Measurements from ENCODE around the gene USP54.
"Not testable (repeated sequence)": the region's sequence is repeated elsewhere in the genome, so short reads cannot be mapped to it uniquely, and the experiment has no call there.

Gene USP54

GRCh38 chr10:73585327-73585726 lies 5.8 kb downstream of the USP54 start:
- no peak overlapping the region for H2AFZ ChIP-seq
- H3K36me3 ChIP-seq (ENCODE audit: control insufficient read depth, insufficient read depth, low read length): no peaks in the 10 kb centered on the region
- no peaks in the 10 kb centered on the region for H3K27me3 ChIP-seq (ENCODE audit: control insufficient read depth, insufficient read depth, low read length)
- no peak for TF ChIP-seq CTCF (IDR thresholded peaks at IDR 0.05)
- peaks cover 9% of the 10 kb centered on the region for H3K79me2 ChIP-seq
- H3K4me2 ChIP-seq (ENCODE audit: low read length): no peak overlapping the region
- H3K9me3 ChIP-seq (ENCODE audit: control insufficient read depth, low read length): no peaks in the 10 kb centered on the region
- H3K4me1 ChIP-seq: peaks cover 5% of the 10 kb centered on the region
- H3K4me3 ChIP-seq (ENCODE audit: low read depth, low read length): no peak overlapping the region
- no peak overlapping the region for H3K27ac ChIP-seq
- no peak overlapping the region for H3K9ac ChIP-seq

GRCh38 chr10:73584737-73585136 lies 6.4 kb downstream of the USP54 start:
- Histone ChIP-seq H3K4me2 (ENCODE audit: low read length) (no peak overlapping the region), H3K36me3 (ENCODE audit: control insufficient read depth, insufficient read depth, low read length) (no peaks in the 10 kb centered on the region), H3K9ac (no peak overlapping the region), H3K4me1 (peaks cover 5% of the 10 kb centered on the region), H2AFZ (no peak overlapping the region), H3K27me3 (ENCODE audit: control insufficient read depth, insufficient read depth, low read length) (no peaks in the 10 kb centered on the region), H3K27ac (no peak overlapping the region), H3K4me3 (ENCODE audit: low read depth, low read length) (no peak overlapping the region), H3K9me3 (ENCODE audit: control insufficient read depth, low read length) (no peaks in the 10 kb centered on the region), H3K79me2 (peaks cover 9% of the 10 kb centered on the region)
- no peak for TF ChIP-seq CTCF (IDR thresholded peaks at IDR 0.05)

GRCh38 chr10:73581918-73582317 lies 9.2 kb downstream of the USP54 start:
- Histone ChIP-seq H3K79me2 (peaks cover 9% of the 10 kb centered on the region), H3K4me1 (peaks cover 2% of the 10 kb centered on the region), H3K9ac (no peak overlapping the region), H3K4me3 (ENCODE audit: low read depth, low read length) (no peak overlapping the region), H2AFZ (no peak overlapping the region), H3K9me3 (ENCODE audit: control insufficient read depth, low read length) (no peaks in the 10 kb centered on the region), H3K27ac (no peak overlapping the region), H3K36me3 (ENCODE audit: control insufficient read depth, insufficient read depth, low read length) (no peaks in the 10 kb centered on the region), H3K27me3 (ENCODE audit: control insufficient read depth, insufficient read depth, low read length) (no peaks in the 10 kb centered on the region), H3K4me2 (ENCODE audit: low read length) (no peak overlapping the region)
- TF ChIP-seq CTCF (IDR thresholded peaks at IDR 0.05): no peak

- not testable (repeated sequence) for H3K9ac ChIP-seq; H3K27ac ChIP-seq; H3K36me3 ChIP-seq (ENCODE audit: control insufficient read depth, insufficient read depth, low read length); H3K4me1 ChIP-seq; H3K9me3 ChIP-seq (ENCODE audit: control insufficient read depth, low read length); H3K27me3 ChIP-seq (ENCODE audit: control insufficient read depth, insufficient read depth, low read length); H3K4me2 ChIP-seq (ENCODE audit: low read length); H2AFZ ChIP-seq; H3K79me2 ChIP-seq; H3K4me3 ChIP-seq (ENCODE audit: low read depth, low read length)
Observed at GRCh38 chr10:73578927-73579326, 12.2 kb downstream of the USP54 start.

GRCh38 chr10:73577788-73578187 lies 13.4 kb downstream of the USP54 start:
- H3K9ac ChIP-seq: no peak overlapping the region
- no peaks in the 10 kb centered on the region for H3K36me3 ChIP-seq (ENCODE audit: control insufficient read depth, insufficient read depth, low read length)
- H3K79me2 ChIP-seq: peaks cover under 1% of the 10 kb centered on the region
- H3K27me3 ChIP-seq (ENCODE audit: control insufficient read depth, insufficient read depth, low read length): no peaks in the 10 kb centered on the region
- TF ChIP-seq CTCF (IDR thresholded peaks at IDR 0.05): no peak
- no peak overlapping the region for H3K4me3 ChIP-seq (ENCODE audit: low read depth, low read length)
- H3K4me1 ChIP-seq: peaks cover 3% of the 10 kb centered on the region
- no peak overlapping the region for H3K4me2 ChIP-seq (ENCODE audit: low read length)
- no peaks in the 10 kb centered on the region for H3K9me3 ChIP-seq (ENCODE audit: control insufficient read depth, low read length)
- no peak overlapping the region for H2AFZ ChIP-seq
- H3K27ac ChIP-seq: no peak overlapping the region

Measured in parathyroid adenoma (tissue), 2 donors.